Gastroesophageal sphincter (tissue), 3 donors: ENCODE results near the gene ETV3L.

ENCODE experiments used
- CTCF ChIP-seq, 4 experiments: fragments of 200-600 bp in 2 of 4; fragments of 450-650 bp in 2 of 4; sonication (generic) in 1 of 4; IDR thresholded peaks; one replicate each; pipeline ENCODE4 v1.5.1; 2017 to 2019; ENCODE audit warnings: antibody characterized with exemption in 4 of 4, mild to moderate bottlenecking in 2 of 4, moderate library complexity in 2 of 4
- EP300 ChIP-seq: sonication (generic); formaldehyde crosslinking; IDR thresholded peaks from one replicate; pipeline ENCODE4 v1.6.1; 2017; ENCODE audit warnings: antibody characterized with exemption, mild to moderate bottlenecking
- POLR2A ChIP-seq, 2 donors: fragments of 450-650 bp; IDR thresholded peaks; one replicate each; pipeline ENCODE4 v1.6.1; 2017; ENCODE audit warnings: antibody characterized with exemption in 2 of 2, mild to moderate bottlenecking in 2 of 2, moderate library complexity in 1 of 2
- POLR2AphosphoS5 ChIP-seq: sonication (generic); formaldehyde crosslinking; IDR thresholded peaks from one replicate; pipeline ENCODE4 v1.6.1; 2017; ENCODE audit warnings: antibody characterized with exemption

GRCh38 chr1:157096881-157097280 lies 2.7 kb downstream of the ETV3L start:
- TF ChIP-seq CTCF (IDR thresholded peaks at IDR 0.05) (no peak), POLR2AphosphoS5 (no peak), POLR2A (IDR thresholded peaks at IDR 0.05) (no peak), EP300 (no peak)
